NCI-H1694 treated with DMSO at 0.1 percent for 48 hours (cell line): ENCODE data around the gene LRRN4CL.
"Not testable (repeated sequence)": the region's sequence is repeated elsewhere in the genome, so short reads cannot be mapped to it uniquely, and the experiment has no call there.

ENCODE experiments used
- DNase-seq: peaks from one replicate; lab custom pipeline; 2025; lab: John Stamatoyannopoulos, UW

LRRN4CL gene

GRCh38 chr11:62675415-62675814, 13.9 kb downstream of the LRRN4CL start:
- DNase-seq, result not testable (repeated sequence)

- no peak for DNase-seq
These were observed 16.2 kb downstream of the LRRN4CL start for GRCh38 chr11:62673196-62673525.

- peak; percentile 66 for DNase-seq
These were observed 17.5 kb downstream of the LRRN4CL start, which contains the start of the genes LBHD1 and UQCC3 for GRCh38 chr11:62671608-62672389. Gene LBHD1, minus strand, starts transcription at chr11:62672267. Its CDS starts 2,236 bp downstream, at chr11:62670031. Gene UQCC3, plus strand, starts transcription at chr11:62671673. Its CDS starts 73 bp downstream, at chr11:62671746.

- no peak for DNase-seq
These were observed 18.1 kb downstream of the LRRN4CL start for GRCh38 chr11:62671236-62671607.

- peak; percentile 22 for DNase-seq
These were observed 19.7 kb downstream of the LRRN4CL start for GRCh38 chr11:62669420-62670161.

- DNase-seq, result no peak
These were observed 21.9 kb downstream of the LRRN4CL start for GRCh38 chr11:62667460-62667859.

- no peak for DNase-seq
These were observed 22.9 kb downstream of the LRRN4CL start for GRCh38 chr11:62666259-62666926.

- no peak for DNase-seq
These were observed 23.6 kb downstream of the LRRN4CL start for GRCh38 chr11:62665599-62666258.

GRCh38 chr11:62665075-62665598, 24.2 kb downstream of the LRRN4CL start, which contains the start of the genes C11orf98 and CSKMT:
Gene C11orf98, minus strand, starts transcription at chr11:62665210. Its CDS starts 41 bp downstream, at chr11:62665169.
Gene CSKMT, plus strand, starts transcription at chr11:62665312. Its CDS starts 568 bp downstream, at chr11:62665880.
- peak; percentile 76 for DNase-seq

- peak; percentile 40 for DNase-seq
These were observed 24.8 kb downstream of the LRRN4CL start for GRCh38 chr11:62664405-62665074.

- DNase-seq, result no peak
These were observed 32.4 kb downstream of the LRRN4CL start for GRCh38 chr11:62656796-62657429.

- DNase-seq, result no peak
These were observed 35.0 kb downstream of the LRRN4CL start for GRCh38 chr11:62654297-62654696.

GRCh38 chr11:62652161-62653006, 36.9 kb downstream of the LRRN4CL start:
- no peak for DNase-seq

GRCh38 chr11:62650283-62650682, 39.0 kb downstream of the LRRN4CL start:
- not testable (repeated sequence) for DNase-seq

GRCh38 chr11:62649486-62649885, 39.8 kb downstream of the LRRN4CL start:
- no peak for DNase-seq

- DNase-seq, result no peak
These were observed 40.4 kb downstream of the LRRN4CL start for GRCh38 chr11:62648967-62649364.

- no peak for DNase-seq
These were observed 41.0 kb downstream of the LRRN4CL start for GRCh38 chr11:62648185-62648966.

GRCh38 chr11:62647609-62648005, 41.7 kb downstream of the LRRN4CL start:
- no peak for DNase-seq
